Activated CD4-positive, alpha-beta T cell treated with anti-CD3 and anti-CD28 coated beads for 1 hour (primary cell): ENCODE results near the gene AGMAT.

Source experiments
- DNase-seq: peaks from one replicate; pipeline ENCODE4 v3.0.0-alpha.2; 2020

The AGMAT gene

DNA sequence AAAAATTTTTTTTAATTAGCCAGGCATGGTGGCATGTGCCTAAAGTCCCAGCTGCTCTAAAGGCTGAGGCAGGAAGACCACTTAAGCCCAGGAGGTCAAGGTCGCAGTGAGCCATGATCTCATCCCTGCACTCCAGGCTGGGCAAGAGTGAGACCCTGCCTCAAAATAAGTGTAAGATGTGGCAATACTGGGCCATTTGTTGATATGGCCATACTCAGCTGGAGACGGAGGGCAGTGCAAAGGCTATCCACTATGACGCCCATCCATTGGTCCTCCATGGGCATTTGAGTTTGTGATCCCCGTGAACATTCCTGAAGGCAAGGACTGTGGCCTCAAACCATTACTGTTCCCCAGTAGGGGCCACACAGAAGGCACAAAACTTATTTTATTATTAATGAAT, 62.3 kb downstream of the AGMAT start:
- no peak for DNase-seq
